Activated CD8-positive, alpha-beta T cell treated with anti-CD3 and anti-CD28 coated beads, Interleukin-2, amount 10 ng/mL, durations not matched to agents 7 days and 5 days (primary cell): ENCODE data around the gene PCDHA4. TPM values are rescaled to one million over a fixed set of nuclear protein-coding genes. Genes with fewer than 3 reads are reported as not detected.
"Not testable (repeated sequence)": the region's sequence is repeated elsewhere in the genome, so short reads cannot be mapped to it uniquely, and the experiment has no call there.

Source experiments
- ATAC-seq: fragments of 150-1000 bp; cut with Tn5 transposase; one replicate; pipeline ENCODE4 v1.10.0; 2021; ENCODE audit warnings: moderate library complexity
- CTCF ChIA-PET: fragments of 350-600 bp; sonication (Branson Sonifier 250); formaldehyde crosslinking; loops from one replicate; lab custom pipeline; 2021; ENCODE audit warnings: antibody characterized with exemption; lab: Charles Lee
- POLR2A ChIA-PET: fragments of 350-600 bp; sonication (Branson Sonifier 250); formaldehyde crosslinking; loops from one replicate; lab custom pipeline; 2021; ENCODE audit warnings: antibody characterized with exemption; lab: Charles Lee
- DNase-seq: peaks from one replicate; pipeline ENCODE4 v3.0.0-alpha.2; 2020
- H3K27ac Mint-ChIP-seq: one replicate; pipeline ENCODE4 v1.8.0; 2021; ENCODE audit warnings: mild to moderate bottlenecking, mixed read lengths
- H3K27me3 Mint-ChIP-seq: one replicate; pipeline ENCODE4 v1.8.0; 2021; ENCODE audit warnings: low read depth, mixed read lengths
- H3K36me3 Mint-ChIP-seq: one replicate; pipeline ENCODE4 v1.8.0; 2021; ENCODE audit warnings: low read depth, mixed read lengths
- H3K4me1 Mint-ChIP-seq: one replicate; pipeline ENCODE4 v1.8.0; 2021; ENCODE audit warnings: low read depth, mixed read lengths
- H3K4me3 Mint-ChIP-seq: one replicate; pipeline ENCODE4 v1.8.0; 2021; ENCODE audit warnings: mild to moderate bottlenecking, mixed read lengths
- H3K9me3 Mint-ChIP-seq: one replicate; pipeline ENCODE4 v1.8.0; 2022; ENCODE audit warnings: mixed read lengths; ENCODE audit not compliant: insufficient read depth
- total RNA-seq, 2 experiments: library from RNA; stranded (reverse); gene quantifications; one replicate each; pipeline ENCODE4 v1.2.3, GENCODE V29; 2021

PCDHA4 gene
- total RNA-seq, 2 experiments from 2014 or later = not detected

GRCh38 chr5:140848139-140849102, 41.6 kb downstream of the PCDHA4 start, which contains the start of gene PCDHA9:
Gene PCDHA9, plus strand, starts transcription at chr5:140848382. Its CDS starts 114 bp downstream, at chr5:140848496.
- POLR2A ChIA-PET, H3K36me3 Mint-ChIP-seq, DNase-seq, H3K27me3 Mint-ChIP-seq, H3K4me3 Mint-ChIP-seq, ATAC-seq, H3K27ac Mint-ChIP-seq, CTCF ChIA-PET, H3K4me1 Mint-ChIP-seq: not testable (repeated sequence)
- H3K9me3 Mint-ChIP-seq = peaks cover 10% of the 10 kb centered on the region

GRCh38 chr5:140849831-140850634, 43.2 kb downstream of the PCDHA4 start:
- H3K9me3 Mint-ChIP-seq, H3K27ac Mint-ChIP-seq, H3K36me3 Mint-ChIP-seq, ATAC-seq, CTCF ChIA-PET, H3K4me1 Mint-ChIP-seq, DNase-seq, H3K4me3 Mint-ChIP-seq, POLR2A ChIA-PET, H3K27me3 Mint-ChIP-seq: not testable (repeated sequence)

- Mint-ChIP-seq H3K4me3 (peak within 1 kb of the TSS; percentile 18), H3K4me1 (no peaks in the 10 kb centered on the region), H3K36me3 (peaks cover 3% of the 10 kb centered on the region), H3K27ac (no peak within 1 kb of the TSS), H3K27me3 (peaks cover 2% of the 10 kb centered on the region), H3K9me3 (peaks cover 15% of the 10 kb centered on the region)
- ChIA-PET CTCF (no interaction called here), POLR2A (no interaction called here)
- no peak for DNase-seq
- ATAC-seq = no peak
Measured at GRCh38 chr5:140855772-140856674, 49.2 kb downstream of the PCDHA4 start, which contains the start of gene PCDHA10. Gene PCDHA10, plus strand, starts transcription at chr5:140855897. Its CDS starts 152 bp downstream, at chr5:140856049.

GRCh38 chr5:140857177-140857986, 50.5 kb downstream of the PCDHA4 start:
- peaks cover 2% of the 10 kb centered on the region for H3K27me3 Mint-ChIP-seq
- H3K4me1 Mint-ChIP-seq = no peaks in the 10 kb centered on the region

GRCh38 chr5:140857987-140858240, 51.0 kb downstream of the PCDHA4 start:
- DNase-seq (no peak), ATAC-seq (no peak)
- Mint-ChIP-seq H3K4me1 (no peaks in the 10 kb centered on the region), H3K27me3 (peaks cover 2% of the 10 kb centered on the region), H3K9me3 (peaks cover 24% of the 10 kb centered on the region), H3K4me3 (no peak overlapping the region), H3K36me3 (peaks cover 3% of the 10 kb centered on the region), H3K27ac (no peak overlapping the region)
- POLR2A ChIA-PET = no interaction called here
- CTCF ChIA-PET = no interaction called here

More at GRCh38 chr5:140857177-140857986, 50.5 kb downstream of the PCDHA4 start:
- no peak overlapping the region for H3K4me3 Mint-ChIP-seq
- H3K9me3 Mint-ChIP-seq = peaks cover 21% of the 10 kb centered on the region
- ChIA-PET CTCF (no interaction called here), POLR2A (no interaction called here)
- H3K27ac Mint-ChIP-seq = no peak overlapping the region
- peaks cover 3% of the 10 kb centered on the region for H3K36me3 Mint-ChIP-seq
- no peak for DNase-seq
- no peak for ATAC-seq

GRCh38 chr5:140862441-140863295, 55.8 kb downstream of the PCDHA4 start:
- no peaks in the 10 kb centered on the region for H3K4me1 Mint-ChIP-seq
- H3K27me3 Mint-ChIP-seq = no peaks in the 10 kb centered on the region
- DNase-seq = no peak
- no peak overlapping the region for H3K4me3 Mint-ChIP-seq
- ATAC-seq = no peak
- H3K9me3 Mint-ChIP-seq = peaks cover 15% of the 10 kb centered on the region
- POLR2A ChIA-PET = no interaction called here
- CTCF ChIA-PET = no interaction called here
- no peaks in the 10 kb centered on the region for H3K36me3 Mint-ChIP-seq
- H3K27ac Mint-ChIP-seq = no peak overlapping the region

Other genes with a start within 250 kb of the PCDHA4 start
- 10 to 100 TPM; 42.7 to 43.4 TPM for gene SRA1, start 249.6 kb upstream of the PCDHA4 start, total RNA-seq
- 10 to 100 TPM; 24.1 to 25.0 TPM for gene APBB3, start 242.5 kb upstream of the PCDHA4 start, total RNA-seq
- gene SLC35A4, start 242.2 kb upstream of the PCDHA4 start, total RNA-seq = 10 to 100 TPM; 88.9 to 98.2 TPM
- under 1 TPM; 0.42 to 0.45 TPM for gene CD14, start 173.9 kb upstream of the PCDHA4 start, total RNA-seq
- gene TMCO6, start 167.6 kb upstream of the PCDHA4 start, total RNA-seq = 10 to 100 TPM; 30.5 to 36.5 TPM
- 10 to 100 TPM; 81.6 to 84.0 TPM for gene NDUFA2, start 159.4 kb upstream of the PCDHA4 start, total RNA-seq
- gene IK, start 159.2 kb upstream of the PCDHA4 start, total RNA-seq = 100 to 1,000 TPM in 1 of 2 experiments, 10 to 100 TPM in 1; 92.1 to 104 TPM
- gene WDR55, start 142.2 kb upstream of the PCDHA4 start, total RNA-seq = 10 to 100 TPM; 40.1 to 41.1 TPM
- 1 to 10 TPM; 3.1 to 4.1 TPM for gene DND1, start 133.5 kb upstream of the PCDHA4 start, total RNA-seq
- 10 to 100 TPM; 81.6 to 87.6 TPM for gene HARS1, start 115.7 kb upstream of the PCDHA4 start, total RNA-seq
- gene HARS2, start 115.6 kb upstream of the PCDHA4 start, total RNA-seq = 10 to 100 TPM; 27.3 to 29.0 TPM
- gene ZMAT2, start 106.6 kb upstream of the PCDHA4 start, total RNA-seq = 10 to 100 TPM; 43.3 to 47.4 TPM
- not detected for gene PCDHA1, start 20.9 kb upstream of the PCDHA4 start, total RNA-seq
- not detected for gene PCDHA2, start 12.2 kb upstream of the PCDHA4 start, total RNA-seq
- gene PCDHA3, start 6.0 kb upstream of the PCDHA4 start, total RNA-seq = not detected
- gene PCDHA5, start 14.5 kb downstream of the PCDHA4 start, total RNA-seq = not detected
- gene PCDHA6, start 20.9 kb downstream of the PCDHA4 start, total RNA-seq = not detected
- gene PCDHA7, start 27.2 kb downstream of the PCDHA4 start, total RNA-seq = not detected
- not detected for gene PCDHA8, start 34.1 kb downstream of the PCDHA4 start, total RNA-seq
- not detected for gene PCDHA9, start 41.3 kb downstream of the PCDHA4 start, total RNA-seq
- gene PCDHA10, start 48.8 kb downstream of the PCDHA4 start, total RNA-seq = not detected
- gene PCDHA11, start 61.9 kb downstream of the PCDHA4 start, total RNA-seq = not detected
- gene PCDHA12, start 68.2 kb downstream of the PCDHA4 start, total RNA-seq = not detected
- not detected for gene PCDHA13, start 75.1 kb downstream of the PCDHA4 start, total RNA-seq
- gene PCDHAC1, start 119.2 kb downstream of the PCDHA4 start, total RNA-seq = not detected
- not detected for gene PCDHAC2, start 159.4 kb downstream of the PCDHA4 start, total RNA-seq
- not detected for gene PCDHB1, start 244.3 kb downstream of the PCDHA4 start, total RNA-seq